Stimulated activated CD8-positive, alpha-beta memory T cell treated with anti-CD3 and anti-CD28 coated beads, Interleukin-4, amount 100 ng/mL, for 24 hours (primary cell): Measurements from ENCODE around the gene CCR8.
"Not testable (repeated sequence)": the region's sequence is repeated elsewhere in the genome, so short reads cannot be mapped to it uniquely, and the experiment has no call there.

ENCODE experiments used
- DNase-seq: peaks from one replicate; pipeline ENCODE4 v3.0.0-alpha.2; 2020; ENCODE audit warnings: low read depth

The CCR8 gene

DNA sequence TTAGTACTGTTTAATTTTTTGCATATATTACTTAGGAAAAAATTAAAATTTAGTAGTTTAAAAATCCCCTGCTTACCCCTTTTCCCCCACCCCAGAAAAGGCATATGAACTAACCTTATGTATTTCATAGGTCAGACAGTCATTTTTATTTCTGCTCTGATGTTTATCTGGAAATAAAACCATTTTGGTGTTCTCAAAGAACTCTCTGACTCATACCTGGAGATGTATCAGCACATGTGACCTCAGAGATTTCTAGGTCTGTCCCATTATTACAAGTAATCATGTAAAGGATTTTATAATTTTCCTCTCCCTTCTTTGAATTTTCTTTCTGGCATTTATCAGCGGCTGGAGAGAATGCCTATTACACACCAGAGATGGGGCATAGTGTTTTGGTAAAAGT is 14.1 kb upstream of the CCR8 start:
- no peak for DNase-seq

DNA sequence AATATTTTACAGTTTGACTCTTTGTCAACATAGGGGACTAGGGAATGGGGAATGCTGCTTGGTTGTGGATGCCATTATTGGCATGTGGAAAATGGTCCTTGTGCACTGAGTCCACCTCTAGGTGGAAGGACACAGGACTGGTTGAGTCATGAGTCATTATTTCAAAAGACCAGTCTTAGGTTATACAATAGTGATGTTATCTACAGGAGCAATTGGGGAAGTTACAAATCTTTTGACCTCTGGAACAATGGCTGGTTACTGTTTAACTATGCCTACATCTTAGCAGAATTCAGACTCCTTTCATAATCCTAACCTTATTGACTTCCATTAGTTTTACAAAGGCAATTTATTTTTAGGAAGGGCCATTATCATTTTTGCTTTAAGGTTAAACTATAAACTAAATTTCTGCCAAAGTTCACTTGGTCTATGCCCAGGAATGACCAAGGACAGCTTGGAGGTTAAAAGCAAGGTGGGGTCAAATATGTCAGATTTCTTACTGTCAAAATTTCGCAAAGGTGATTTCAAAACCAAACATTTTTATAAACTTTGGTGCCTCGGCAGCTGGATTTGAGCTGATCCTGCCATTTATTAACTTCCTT is 11.8 kb upstream of the CCR8 start:
- no peak for DNase-seq

DNA sequence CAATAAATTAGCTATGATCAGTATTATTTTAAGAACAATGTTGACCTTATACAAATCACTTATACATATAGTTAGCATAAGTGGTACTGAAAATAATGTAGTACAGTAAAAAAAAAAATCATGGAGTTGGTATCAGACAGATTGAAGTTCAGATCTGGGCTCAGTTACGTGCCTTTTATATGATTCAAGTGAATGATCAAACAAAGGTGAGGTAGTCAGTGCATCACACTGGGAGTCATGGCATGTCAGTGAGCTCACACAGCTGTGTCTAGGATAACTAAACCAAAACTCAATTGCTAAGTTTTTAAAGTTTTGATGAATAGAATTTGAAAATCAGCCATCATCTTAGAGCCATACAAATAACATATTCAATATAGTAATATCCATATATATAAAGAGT is 11.2 kb upstream of the CCR8 start:
- DNase-seq, result no peak

DNA sequence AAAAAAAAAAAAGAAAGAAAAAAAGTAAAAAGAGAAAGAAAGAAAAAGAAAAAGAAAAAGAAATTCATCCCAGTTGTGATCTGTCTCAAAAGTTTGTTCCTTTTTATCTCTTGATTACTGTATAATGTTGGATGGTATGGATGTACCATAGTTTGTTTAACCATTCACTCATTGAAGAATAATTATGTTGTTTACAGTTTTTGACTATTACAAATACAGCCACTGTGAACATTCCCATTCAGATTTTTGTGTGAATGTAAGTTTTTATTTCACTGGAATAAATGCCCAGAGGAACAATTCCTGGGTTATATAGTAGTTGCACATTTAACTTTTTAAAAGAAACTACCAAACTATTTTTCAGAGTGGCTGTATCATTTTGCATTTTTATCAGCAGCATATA is 10.3 kb upstream of the CCR8 start:
- DNase-seq, result no peak

DNA sequence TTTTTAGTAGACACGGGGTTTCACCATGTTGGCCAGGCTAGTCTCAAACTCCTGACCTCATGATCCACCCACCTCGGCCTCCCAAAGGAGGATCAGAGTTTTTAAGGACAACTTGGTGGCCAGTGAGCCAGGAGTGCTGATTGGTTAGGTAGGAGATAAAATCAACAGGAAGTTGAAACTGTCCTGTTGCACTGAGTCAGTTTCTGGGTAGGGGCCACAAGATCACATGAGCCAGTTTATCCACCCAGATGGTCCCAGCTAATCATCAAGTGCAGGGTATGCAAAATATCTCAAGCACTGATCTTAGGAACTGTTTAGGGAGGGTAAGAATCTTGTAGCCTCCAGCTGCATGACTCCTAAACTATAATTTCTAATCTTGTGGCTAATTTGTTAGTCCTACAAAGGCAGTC is 7.9 kb upstream of the CCR8 start:
- not testable (repeated sequence) for DNase-seq

DNA sequence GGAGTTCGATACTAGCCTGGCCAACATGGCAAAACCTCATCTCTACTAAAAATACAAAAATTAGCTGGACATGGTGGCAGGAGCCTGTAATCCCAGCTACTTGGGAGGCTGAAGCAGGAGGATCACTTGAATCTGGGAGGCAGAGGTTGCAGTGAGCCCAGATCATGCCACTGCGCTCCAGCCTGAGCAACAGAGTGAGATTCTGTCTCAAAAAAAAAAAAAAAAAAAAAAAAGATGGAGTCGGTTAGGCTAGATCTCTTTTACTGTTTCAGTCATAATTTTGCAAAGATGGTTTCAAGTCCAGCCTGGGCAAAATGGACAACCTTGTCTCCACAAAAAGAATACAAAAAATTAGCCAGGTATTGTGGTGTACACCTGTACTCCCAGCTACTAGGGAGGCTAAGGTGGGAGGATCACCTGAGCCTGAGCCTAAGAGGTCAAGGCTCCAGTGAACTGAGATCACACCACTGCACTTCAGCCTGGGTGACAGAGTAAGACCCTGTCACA is 7.2 kb upstream of the CCR8 start:
- not testable (repeated sequence) for DNase-seq

DNA sequence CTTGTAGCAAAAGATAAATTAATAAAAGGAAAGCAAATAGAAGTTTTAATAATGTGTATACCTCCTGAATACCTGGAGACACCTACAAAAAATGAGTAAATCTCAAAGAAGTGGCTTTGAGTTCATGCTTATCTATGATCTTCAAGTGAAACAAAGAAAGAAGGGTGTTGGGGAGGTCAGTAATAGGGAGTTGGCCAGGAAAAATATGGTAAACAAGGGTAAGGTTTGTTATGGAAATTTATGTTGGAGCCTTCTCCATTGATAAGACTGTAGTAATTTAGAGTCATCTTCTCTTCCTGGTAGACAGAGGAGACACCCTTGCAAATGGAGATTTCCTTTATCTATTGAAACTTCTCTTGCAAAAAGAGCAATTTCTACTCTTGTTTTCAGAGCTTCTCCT is 6.6 kb upstream of the CCR8 start:
- no peak for DNase-seq

DNA sequence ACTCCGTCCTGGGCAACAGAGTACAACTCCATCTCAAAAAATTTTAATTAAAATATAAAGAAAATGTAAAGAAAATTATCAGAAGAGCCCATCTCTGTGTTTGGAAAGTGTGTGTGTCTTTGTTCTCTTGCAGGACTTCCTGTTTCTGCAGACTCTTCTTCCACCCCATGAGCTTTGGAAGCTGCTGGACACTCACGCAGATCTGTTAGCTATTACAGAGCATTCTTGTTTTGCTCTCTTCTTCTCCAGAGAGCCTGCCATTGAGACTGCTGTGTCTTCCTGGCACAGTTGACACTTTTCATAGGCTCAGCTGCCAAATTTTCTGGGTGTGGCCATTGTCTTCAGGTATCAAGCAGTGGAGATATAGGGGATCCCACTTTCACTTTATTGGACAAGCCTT is 6.0 kb upstream of the CCR8 start:
- no peak for DNase-seq

DNA sequence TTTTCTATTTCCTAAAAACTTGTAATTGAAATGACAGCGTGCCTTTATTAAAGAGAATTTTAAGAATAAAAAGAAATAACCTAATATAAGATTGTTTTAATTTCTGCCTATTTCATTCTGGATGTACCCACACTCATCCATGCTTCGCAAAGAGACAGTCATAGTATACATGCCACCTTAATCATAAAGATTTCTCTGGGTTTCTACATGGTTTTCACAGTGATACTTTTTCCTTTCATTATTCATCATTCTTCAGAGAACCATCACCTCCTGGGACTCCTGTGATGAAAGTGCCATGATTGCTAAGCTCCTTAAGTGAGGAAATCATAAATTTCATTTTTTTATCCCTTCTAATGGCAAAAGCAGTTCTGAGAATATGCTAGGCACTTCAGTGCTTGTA is 4.3 kb upstream of the CCR8 start:
- DNase-seq, result no peak

DNA sequence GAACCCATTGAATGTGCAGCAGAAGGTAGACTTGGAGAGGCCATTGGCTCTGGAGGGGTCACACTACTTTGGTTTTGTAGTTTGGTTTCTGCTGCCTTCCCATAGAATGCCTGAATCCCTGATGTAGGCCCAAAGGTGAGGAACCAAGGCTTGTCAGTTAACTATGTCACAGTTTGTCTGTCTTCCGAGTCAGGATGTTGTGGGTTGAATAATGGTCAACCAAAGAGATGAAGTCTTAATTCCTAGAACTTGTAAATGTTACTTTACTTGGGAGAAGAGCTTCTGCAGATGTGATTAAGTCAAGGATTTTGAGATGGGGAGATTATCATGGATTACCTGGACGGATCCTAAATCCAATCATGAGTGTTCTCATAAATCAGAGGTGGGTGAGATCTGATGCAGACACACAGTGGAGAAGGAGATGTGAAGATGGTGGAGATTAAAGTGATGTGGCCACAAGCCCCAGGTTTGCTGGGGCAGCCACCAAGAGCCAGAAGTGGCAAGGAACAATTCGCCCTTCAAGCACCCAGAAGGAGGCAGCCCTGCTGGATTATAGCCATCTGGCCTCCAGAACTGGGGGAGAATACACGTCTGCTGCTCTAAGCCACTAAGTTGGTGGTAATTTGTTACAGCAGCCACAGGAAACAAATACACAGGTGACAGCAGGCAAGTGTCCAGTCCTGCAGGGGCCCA is 2.3 kb upstream of the CCR8 start:
- DNase-seq, result no peak

DNA sequence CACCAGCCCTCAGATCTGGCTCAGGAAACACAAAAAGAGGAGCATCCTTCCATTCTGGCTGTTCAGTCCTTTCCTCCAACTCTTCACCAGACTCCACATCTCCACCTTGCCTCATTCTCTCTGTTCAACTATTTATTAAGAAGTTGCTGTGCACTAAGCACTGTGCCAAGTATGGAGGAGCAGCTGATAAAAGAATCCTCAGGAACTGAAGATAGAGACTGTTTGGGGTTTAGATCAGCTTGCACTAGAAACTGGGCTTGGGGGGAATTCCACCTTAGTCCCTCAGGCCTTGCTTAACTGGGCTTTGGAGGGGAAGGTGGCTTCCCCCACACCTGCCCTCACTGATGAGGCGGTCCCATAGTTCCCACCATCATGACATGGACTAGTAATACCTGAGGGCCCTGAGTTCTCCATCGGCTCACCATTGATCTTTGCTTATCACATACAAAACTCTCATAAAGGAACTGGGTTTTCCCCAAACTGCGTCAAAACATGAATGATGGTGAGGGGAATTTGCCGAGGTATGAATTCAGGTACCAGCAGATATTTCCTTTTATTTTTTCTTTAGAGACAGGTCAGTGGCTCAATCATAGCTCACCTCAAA is 1.7 kb upstream of the CCR8 start:
- no peak for DNase-seq

DNA sequence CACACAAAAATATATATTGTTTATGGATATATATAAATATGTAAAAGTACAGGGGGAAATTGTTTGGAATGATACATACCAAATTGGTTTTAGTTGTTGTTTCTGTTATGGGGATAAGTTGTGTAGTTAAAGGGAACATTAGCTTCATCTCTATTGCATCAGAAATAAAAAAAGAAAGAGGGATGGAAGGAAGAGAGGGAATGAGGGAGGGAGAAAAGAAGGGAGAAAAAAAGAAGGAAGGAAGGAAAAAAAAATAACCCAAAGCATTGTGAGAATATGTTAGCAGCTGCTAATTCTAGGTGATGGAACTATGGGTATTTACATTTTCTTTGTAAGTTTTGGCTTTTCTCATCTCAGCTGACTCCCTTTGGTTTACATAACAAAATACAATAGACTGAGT is 1.3 kb downstream of the CCR8 start:
- no peak for DNase-seq

DNA sequence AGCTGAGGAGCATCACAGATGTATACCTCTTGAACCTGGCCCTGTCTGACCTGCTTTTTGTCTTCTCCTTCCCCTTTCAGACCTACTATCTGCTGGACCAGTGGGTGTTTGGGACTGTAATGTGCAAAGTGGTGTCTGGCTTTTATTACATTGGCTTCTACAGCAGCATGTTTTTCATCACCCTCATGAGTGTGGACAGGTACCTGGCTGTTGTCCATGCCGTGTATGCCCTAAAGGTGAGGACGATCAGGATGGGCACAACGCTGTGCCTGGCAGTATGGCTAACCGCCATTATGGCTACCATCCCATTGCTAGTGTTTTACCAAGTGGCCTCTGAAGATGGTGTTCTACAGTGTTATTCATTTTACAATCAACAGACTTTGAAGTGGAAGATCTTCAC is 3.0 kb downstream of the CCR8 start:
- no peak for DNase-seq

DNA sequence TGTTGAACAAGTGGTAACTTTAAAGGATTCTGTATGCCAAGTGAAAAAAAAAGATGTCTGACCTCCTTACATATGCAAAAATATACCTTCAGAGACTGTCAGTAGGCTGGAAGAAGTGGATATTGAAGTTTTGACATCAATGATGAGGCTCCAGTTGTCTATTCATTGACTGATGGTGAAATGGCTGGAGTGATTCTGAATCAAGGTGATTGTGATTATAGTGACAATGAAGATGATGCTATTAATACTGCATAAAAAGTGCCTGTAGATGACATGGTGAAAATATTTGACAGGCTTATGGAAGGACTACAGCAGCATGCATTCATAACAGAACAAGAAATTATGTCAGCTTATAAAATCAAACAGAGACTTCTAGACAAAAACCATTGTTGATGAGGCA is 4.1 kb downstream of the CCR8 start:
- no peak for DNase-seq

DNA sequence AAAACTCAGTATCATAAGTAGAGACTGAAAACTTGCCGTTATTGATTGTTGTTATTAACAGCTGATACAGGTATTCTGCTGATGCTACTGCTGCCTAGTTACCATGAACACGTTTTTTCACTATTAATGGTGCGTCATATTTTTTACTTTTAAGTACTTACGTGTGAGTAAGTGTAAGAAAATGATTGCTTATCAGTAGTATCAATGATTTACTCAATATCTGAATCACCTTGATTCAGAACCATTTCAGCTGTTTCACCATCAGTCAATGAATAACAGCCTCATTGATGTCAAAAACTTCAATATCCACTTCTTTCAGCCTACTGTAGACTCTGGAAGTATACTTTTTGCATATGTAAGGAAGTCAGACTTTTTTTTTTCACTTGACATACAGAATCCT is 4.7 kb downstream of the CCR8 start:
- no peak for DNase-seq

DNA sequence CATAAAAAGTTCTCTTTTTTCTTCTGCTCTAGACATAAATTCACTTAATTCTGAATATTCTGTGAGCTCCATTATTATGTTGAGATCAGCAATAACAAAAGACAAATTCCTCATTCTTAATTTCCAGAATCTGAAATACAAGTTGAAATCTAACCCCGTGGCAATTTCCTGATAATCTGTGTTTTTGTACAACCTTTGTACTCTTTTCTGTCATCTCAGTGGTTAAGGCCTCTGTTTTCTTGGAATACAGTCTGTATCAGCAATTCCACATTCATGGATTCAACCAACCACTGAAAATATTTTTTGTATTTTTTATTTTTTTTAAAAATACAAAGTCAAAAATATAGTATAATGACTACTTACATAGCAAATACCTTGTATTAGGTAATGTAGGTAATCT is 8.7 kb downstream of the CCR8 start:
- no peak for DNase-seq

DNA sequence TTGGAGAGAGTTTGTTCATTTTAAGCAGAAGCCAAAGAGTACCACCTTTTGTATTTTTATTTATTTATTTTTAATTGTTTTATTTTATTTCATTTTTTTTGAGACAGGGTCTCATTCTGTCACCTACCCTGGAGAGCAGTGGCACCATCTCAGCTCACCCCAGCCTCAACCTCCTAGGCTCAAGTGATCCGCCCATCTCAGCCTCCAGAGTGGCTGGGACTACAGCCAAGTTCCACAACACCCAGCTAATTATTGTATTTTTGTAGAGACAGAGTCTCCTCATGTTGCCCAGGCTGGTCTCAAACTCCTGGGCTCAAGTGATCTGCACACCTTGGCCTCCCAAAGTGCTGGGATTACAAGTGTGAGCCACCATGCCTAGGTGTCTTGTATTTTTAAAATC is 9.6 kb downstream of the CCR8 start:
- DNase-seq, result no peak

DNA sequence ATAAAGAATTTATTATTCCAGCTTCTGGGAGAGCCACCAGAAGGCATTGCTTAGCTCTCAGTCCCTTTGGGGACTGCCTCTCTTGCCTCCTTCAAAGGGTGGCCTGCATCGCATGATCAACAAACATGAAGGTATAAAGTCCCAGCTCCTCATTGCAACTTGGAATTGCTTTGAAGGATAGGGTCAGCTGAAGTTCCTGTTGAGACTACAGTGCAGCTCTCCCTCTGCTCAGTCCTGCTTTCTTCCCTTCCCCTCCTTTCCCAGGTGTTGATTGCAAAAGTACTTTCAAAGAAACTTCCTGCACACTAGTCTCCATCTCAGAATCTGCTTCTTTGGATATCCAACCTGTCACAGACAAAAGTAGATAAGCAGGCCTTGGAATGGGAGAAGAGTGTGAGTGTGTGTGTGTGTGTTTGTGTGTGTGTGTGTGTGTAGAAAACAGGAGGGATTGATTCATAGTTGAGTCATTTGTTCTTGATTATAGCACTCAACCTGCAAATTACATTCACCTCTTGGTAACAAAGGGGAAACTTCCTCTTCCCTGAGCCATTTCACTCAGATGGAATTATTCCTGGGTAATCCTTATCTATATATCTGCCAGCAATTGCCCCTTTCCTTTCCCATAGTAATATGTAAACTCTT is 13.7 kb downstream of the CCR8 start:
- no peak for DNase-seq

DNA sequence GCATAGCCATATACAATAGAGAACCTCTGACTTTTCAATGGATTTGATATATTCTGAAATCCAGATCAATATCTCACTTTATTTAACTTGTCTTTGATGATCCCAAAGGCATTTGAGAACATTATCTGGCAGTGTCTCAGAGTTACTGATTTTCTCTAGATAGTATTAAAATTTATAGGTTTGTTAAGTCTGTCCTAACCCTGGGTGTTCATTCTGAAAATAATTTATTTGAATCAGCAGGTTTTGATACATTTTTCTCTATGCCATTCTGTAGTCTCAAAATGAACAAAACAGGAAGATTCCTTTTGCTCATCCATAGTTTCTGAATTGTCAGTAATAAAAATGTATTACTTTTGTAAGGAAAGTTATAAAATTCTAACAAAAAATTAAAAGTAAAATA is 14.3 kb downstream of the CCR8 start:
- DNase-seq, result no peak

DNA sequence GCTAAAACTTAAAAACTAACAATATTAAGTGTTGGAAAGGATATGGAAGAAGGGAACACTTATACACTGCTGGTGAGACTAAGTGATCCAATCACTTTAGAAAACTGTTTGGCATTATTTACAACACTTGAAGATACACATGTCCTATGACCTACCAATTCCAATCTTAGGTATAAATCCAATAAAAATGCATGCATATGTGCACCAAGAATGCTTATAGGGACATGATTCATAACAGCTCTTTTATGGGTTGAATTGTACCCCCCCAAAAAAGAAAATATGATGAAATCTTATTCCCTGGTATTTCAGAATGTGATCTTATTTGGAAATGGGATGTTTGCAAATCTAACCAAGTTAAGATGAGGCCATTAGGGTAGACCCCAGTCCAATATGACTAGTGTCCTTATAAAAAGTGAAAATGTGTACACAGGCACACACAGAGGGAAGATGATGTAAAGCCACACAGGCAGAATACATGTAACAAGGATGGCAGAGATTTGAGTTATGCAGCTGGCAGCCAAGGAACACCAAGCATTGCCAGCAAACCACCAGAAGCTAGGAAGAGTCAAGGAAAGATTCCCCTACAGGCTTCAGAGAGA is 15.3 kb downstream of the CCR8 start:
- DNase-seq, result no peak

DNA sequence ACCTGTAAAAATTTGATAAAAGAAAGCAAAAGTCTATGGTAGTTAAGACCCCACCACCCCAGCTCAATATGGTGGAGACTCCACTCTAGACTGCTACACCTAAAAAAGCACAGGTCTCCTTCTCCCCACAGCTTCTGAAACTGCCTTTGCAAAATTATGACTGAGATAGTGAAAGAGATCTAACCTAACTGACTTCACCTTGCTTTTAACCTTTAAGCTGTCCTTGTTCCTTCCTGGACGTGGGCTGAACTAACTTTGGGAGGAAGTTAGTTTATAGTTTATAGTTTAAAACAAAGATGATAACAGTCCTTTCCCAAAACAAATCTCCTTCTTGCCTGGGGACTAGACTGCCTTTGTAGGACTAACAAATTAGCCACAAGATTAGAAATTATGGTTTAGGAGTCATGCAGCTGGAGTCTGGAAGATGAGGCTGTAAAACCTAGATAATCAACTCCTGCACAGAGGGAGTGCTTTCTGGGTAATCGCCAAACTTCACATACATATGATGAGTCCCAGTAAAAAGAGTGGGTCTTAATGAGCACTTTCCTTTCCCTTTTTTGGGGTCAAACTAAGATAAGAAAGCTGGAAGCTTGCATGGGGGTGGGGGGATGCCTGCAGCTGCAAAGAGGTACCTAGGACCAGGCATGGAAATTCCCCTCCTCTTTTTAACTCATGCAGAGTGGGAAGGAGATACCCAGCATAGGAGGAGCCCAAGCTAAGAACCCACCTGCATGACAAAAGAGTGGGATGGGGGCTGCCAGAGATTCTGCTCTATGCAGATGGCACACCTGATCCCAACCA is 17.5 kb downstream of the CCR8 start:
- no peak for DNase-seq

DNA sequence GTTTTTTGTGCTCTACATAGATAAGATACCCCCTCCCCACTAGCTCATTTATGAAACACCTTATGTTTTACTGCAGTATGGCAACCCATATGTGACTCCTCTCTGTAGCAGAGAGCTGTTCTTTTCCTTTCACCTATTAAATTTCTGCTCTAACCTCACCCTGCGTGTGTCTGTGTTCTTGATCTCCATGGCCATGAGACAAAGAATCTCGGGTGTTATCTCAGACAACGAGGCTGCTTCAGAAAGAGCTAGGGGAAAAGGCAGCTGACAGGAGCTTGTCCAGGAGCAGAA is 18.0 kb downstream of the CCR8 start:
- no peak for DNase-seq
